H1 (cell line): ENCODE measurements around the gene CNTN5.

ENCODE experiments used
- EZH2 ChIP-seq: fragments of 200-600 bp; sonication (generic); IDR thresholded peaks from 2 replicates; pipeline ENCODE4 v1.7.1; 2012; ENCODE audit warnings: low read depth, mild to moderate bottlenecking, moderate library complexity, low read length, inconsistent platforms; ENCODE audit not compliant: severe bottlenecking
- GTF2F1 ChIP-seq: IDR thresholded peaks from 2 replicates; pipeline ENCODE4 v1.6.1; 2012; ENCODE audit warnings: low read depth, low read length, improper control_type of control experiment, borderline replicate concordance
- SP1 ChIP-seq: IDR thresholded peaks from 2 replicates; pipeline ENCODE4 v1.6.1; 2011; ENCODE audit warnings: low read depth, low read length
- YY1 ChIP-seq: IDR thresholded peaks from 2 replicates; pipeline ENCODE4 v1.6.1; 2011; ENCODE audit warnings: low read depth, mild to moderate bottlenecking, low read length
- TF ChIP-seq, protein P1 (sequence below), 3 experiments: IDR thresholded peaks; 1 replicate in 2 of 3; 2 replicates in 1 of 3; pipeline versions ENCODE4 v1.5.1 to v1.6.1; 2011; ENCODE audit warnings: low read length in 3 of 3, mild to moderate bottlenecking in 3 of 3, inconsistent platforms in 2 of 3, low read depth in 1 of 3, moderate library complexity in 1 of 3; ENCODE audit not compliant: insufficient read depth in 1 of 3; ENCODE audit errors: control extremely low read depth in 1 of 3
- TF ChIP-seq, protein P2 (sequence below): IDR thresholded peaks from 2 replicates; pipeline ENCODE4 v1.6.1; 2011; ENCODE audit warnings: low read length, improper control_type of control experiment

DNA sequence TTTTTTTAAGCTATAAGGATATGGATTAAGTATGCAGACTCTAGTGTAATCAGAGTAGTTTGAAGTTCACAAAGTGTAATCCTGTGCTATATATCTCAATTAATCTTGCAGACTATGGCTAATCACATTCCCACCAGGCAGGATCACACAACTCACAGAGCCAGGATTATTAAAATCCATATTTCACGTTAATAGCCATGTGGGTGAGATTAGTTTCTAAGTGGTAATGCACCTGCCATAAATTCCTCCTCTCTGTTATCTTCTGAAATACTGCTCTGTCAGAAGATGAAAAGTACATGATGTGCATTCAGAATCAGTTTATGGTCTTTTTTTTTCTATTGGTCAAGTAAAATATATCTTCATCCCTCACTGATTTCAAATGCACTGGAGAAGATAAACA is 686.1 kb downstream of the CNTN5 start:
- TF ChIP-seq YY1 (no peak), GTF2F1 (no peak), SP1 (no peak), EZH2 (no peak)
- TF ChIP-seq, protein P1, sequence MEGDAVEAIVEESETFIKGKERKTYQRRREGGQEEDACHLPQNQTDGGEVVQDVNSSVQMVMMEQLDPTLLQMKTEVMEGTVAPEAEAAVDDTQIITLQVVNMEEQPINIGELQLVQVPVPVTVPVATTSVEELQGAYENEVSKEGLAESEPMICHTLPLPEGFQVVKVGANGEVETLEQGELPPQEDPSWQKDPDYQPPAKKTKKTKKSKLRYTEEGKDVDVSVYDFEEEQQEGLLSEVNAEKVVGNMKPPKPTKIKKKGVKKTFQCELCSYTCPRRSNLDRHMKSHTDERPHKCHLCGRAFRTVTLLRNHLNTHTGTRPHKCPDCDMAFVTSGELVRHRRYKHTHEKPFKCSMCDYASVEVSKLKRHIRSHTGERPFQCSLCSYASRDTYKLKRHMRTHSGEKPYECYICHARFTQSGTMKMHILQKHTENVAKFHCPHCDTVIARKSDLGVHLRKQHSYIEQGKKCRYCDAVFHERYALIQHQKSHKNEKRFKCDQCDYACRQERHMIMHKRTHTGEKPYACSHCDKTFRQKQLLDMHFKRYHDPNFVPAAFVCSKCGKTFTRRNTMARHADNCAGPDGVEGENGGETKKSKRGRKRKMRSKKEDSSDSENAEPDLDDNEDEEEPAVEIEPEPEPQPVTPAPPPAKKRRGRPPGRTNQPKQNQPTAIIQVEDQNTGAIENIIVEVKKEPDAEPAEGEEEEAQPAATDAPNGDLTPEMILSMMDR (IDR thresholded peaks at IDR 0.05; ENCODE audit: control extremely low read depth in 1 of 3, insufficient read depth in 1 of 3, low read depth in 1 of 3, low read length in 3 of 3): no peak
- TF ChIP-seq, protein P2, sequence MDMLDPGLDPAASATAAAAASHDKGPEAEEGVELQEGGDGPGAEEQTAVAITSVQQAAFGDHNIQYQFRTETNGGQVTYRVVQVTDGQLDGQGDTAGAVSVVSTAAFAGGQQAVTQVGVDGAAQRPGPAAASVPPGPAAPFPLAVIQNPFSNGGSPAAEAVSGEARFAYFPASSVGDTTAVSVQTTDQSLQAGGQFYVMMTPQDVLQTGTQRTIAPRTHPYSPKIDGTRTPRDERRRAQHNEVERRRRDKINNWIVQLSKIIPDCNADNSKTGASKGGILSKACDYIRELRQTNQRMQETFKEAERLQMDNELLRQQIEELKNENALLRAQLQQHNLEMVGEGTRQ: no peak
